Measurements from ENCODE around the gene SLC22A14.
"Not testable (repeated sequence)": the region's sequence is repeated elsewhere in the genome, so short reads cannot be mapped to it uniquely, and the experiment has no call there.

SLC22A14 gene

GRCh38 chr3:38313263-38313662 lies 31.2 kb downstream of the SLC22A14 start:
- DNase-seq (ENCODE audit: low read depth in 1 of 2, low spot score in 1 of 2) = no peak

- no peak for DNase-seq (ENCODE audit: low read depth in 1 of 2, low spot score in 1 of 2)
Observed at GRCh38 chr3:38313695-38314094, 31.6 kb downstream of the SLC22A14 start.

- DNase-seq (ENCODE audit: low read depth in 1 of 2, low spot score in 1 of 2) = no peak
Observed at GRCh38 chr3:38314112-38314763, 32.1 kb downstream of the SLC22A14 start.

GRCh38 chr3:38314764-38315487 lies 32.8 kb downstream of the SLC22A14 start:
- DNase-seq (ENCODE audit: low read depth in 1 of 2, low spot score in 1 of 2) = no peak

- no peak for DNase-seq (ENCODE audit: low read depth in 1 of 2, low spot score in 1 of 2)
Observed at GRCh38 chr3:38315488-38316230, 33.6 kb downstream of the SLC22A14 start.

- DNase-seq (ENCODE audit: low read depth in 1 of 2, low spot score in 1 of 2) = no peak
Observed at GRCh38 chr3:38316356-38317191, 34.5 kb downstream of the SLC22A14 start.

GRCh38 chr3:38317192-38317759 lies 35.2 kb downstream of the SLC22A14 start:
- no peak for DNase-seq (ENCODE audit: low read depth in 1 of 2, low spot score in 1 of 2)

- no peak for DNase-seq (ENCODE audit: low read depth in 1 of 2, low spot score in 1 of 2)
Observed at GRCh38 chr3:38318766-38319671, 36.9 kb downstream of the SLC22A14 start.

GRCh38 chr3:38320638-38321037 lies 38.5 kb downstream of the SLC22A14 start:
- not testable (repeated sequence) for DNase-seq (ENCODE audit: low read depth in 1 of 2, low spot score in 1 of 2)

- DNase-seq (ENCODE audit: low read depth in 1 of 2, low spot score in 1 of 2) = no peak
Observed at GRCh38 chr3:38323060-38323459, 41.0 kb downstream of the SLC22A14 start.

- DNase-seq (ENCODE audit: low read depth in 1 of 2, low spot score in 1 of 2) = no peak
Observed at GRCh38 chr3:38325256-38325655, 43.2 kb downstream of the SLC22A14 start.

GRCh38 chr3:38327335-38328009 lies 45.4 kb downstream of the SLC22A14 start:
- DNase-seq (ENCODE audit: low read depth in 1 of 2, low spot score in 1 of 2) = no peak

- DNase-seq (ENCODE audit: low read depth in 1 of 2, low spot score in 1 of 2) = no peak
Observed at GRCh38 chr3:38331257-38332022, 49.3 kb downstream of the SLC22A14 start.

GRCh38 chr3:38332201-38332600 lies 50.1 kb downstream of the SLC22A14 start:
- DNase-seq (ENCODE audit: low read depth in 1 of 2, low spot score in 1 of 2) = no peak

- no peak for DNase-seq (ENCODE audit: low read depth in 1 of 2, low spot score in 1 of 2)
Observed at GRCh38 chr3:38334142-38335055, 52.3 kb downstream of the SLC22A14 start.

- no peak for DNase-seq (ENCODE audit: low read depth in 1 of 2, low spot score in 1 of 2)
Observed at GRCh38 chr3:38335263-38335662, 53.2 kb downstream of the SLC22A14 start.

- no peak for DNase-seq (ENCODE audit: low read depth in 1 of 2, low spot score in 1 of 2)
Observed at GRCh38 chr3:38337703-38338102, 55.6 kb downstream of the SLC22A14 start.
